CD14-positive monocyte (primary cell): ENCODE measurements around the gene ZNF710. TPM values are rescaled to one million over a fixed set of nuclear protein-coding genes. Genes with fewer than 3 reads are reported as not detected.

Experiments used
- DNase-seq, 3 donors: peaks; one replicate each; pipeline ENCODE4 v3.0.0-alpha.2; 2011 to 2022
- H2AFZ ChIP-seq: 2 replicates; pipeline ENCODE4 v1.6.0; 2012; ENCODE audit warnings: mild to moderate bottlenecking, low read depth, low read length, inconsistent platforms; ENCODE audit not compliant: insufficient read depth, poor library complexity, severe bottlenecking
- H3K27ac ChIP-seq, 2 donors: 1 replicate in 1 of 2; 2 replicates in 1 of 2; pipeline ENCODE4 v1.5.1; 2012 to 2013; ENCODE audit warnings: low read length in 2 of 2, control low read depth in 1 of 2, inconsistent platforms in 1 of 2, low read depth in 1 of 2, mild to moderate bottlenecking in 1 of 2
- H3K27me3 ChIP-seq, 2 donors: one replicate each; pipeline versions ENCODE4 v1.6.0 to v1.6.1; 2011 to 2013; ENCODE audit warnings: low read length in 2 of 2; ENCODE audit not compliant: control insufficient read depth in 2 of 2, insufficient read depth in 2 of 2
- H3K36me3 ChIP-seq, 2 donors: replicated peaks in 1 of 2; 1 replicate in 1 of 2; 2 replicates in 1 of 2; pipeline versions ENCODE4 v1.5.1 to v1.6.1; 2012 to 2013; ENCODE audit warnings: low read length in 2 of 2, control low read depth in 1 of 2, inconsistent platforms in 1 of 2, mild to moderate bottlenecking in 1 of 2; ENCODE audit not compliant: insufficient read depth in 2 of 2, control insufficient read depth in 1 of 2
- H3K4me1 ChIP-seq, 2 donors: 1 replicate in 1 of 2; 2 replicates in 1 of 2; pipeline versions ENCODE4 v1.5.1 to v1.6.1; 2012 to 2013; ENCODE audit warnings: low read length in 2 of 2, control low read depth in 1 of 2, inconsistent platforms in 1 of 2, mild to moderate bottlenecking in 1 of 2, moderate library complexity in 1 of 2; ENCODE audit not compliant: insufficient read depth in 2 of 2, control insufficient read depth in 1 of 2
- H3K4me2 ChIP-seq: replicated peaks from 2 replicates; pipeline ENCODE3; 2012; ENCODE audit warnings: low read length, moderate library complexity, mild to moderate bottlenecking; ENCODE audit not compliant: poor library complexity, severe bottlenecking; ENCODE audit errors: extremely low read depth
- H3K4me3 ChIP-seq, 3 experiments: fragments of 200-600 bp in 1 of 3; sonication (generic) in 1 of 3; replicated peaks in 1 of 3; 1 replicate in 2 of 3; 2 replicates in 1 of 3; pipeline ENCODE4 v1.5.1; 2011 to 2013; ENCODE audit warnings: low read length in 3 of 3, mild to moderate bottlenecking in 3 of 3, control low read depth in 2 of 3, low read depth in 2 of 3, inconsistent platforms in 1 of 3, moderate library complexity in 1 of 3
- H3K79me2 ChIP-seq: 2 replicates; pipeline ENCODE4 v1.6.0; 2012; ENCODE audit warnings: mild to moderate bottlenecking, control low read depth, inconsistent platforms, low read length, moderate library complexity; ENCODE audit not compliant: insufficient read depth
- H3K9ac ChIP-seq: 2 replicates; pipeline ENCODE4 v1.6.0; 2017; ENCODE audit warnings: low read length, mild to moderate bottlenecking; ENCODE audit not compliant: insufficient read depth, poor library complexity, severe bottlenecking
- H3K9me3 ChIP-seq, 2 donors: replicated peaks in 1 of 2; 1 replicate in 1 of 2; 2 replicates in 1 of 2; pipeline versions ENCODE4 v1.5.1 to v1.6.1; 2012 to 2013; ENCODE audit warnings: low read length in 2 of 2, control low read depth in 1 of 2; ENCODE audit not compliant: control insufficient read depth in 1 of 2, insufficient read depth in 1 of 2
- H4K20me1 ChIP-seq: 2 replicates; pipeline ENCODE4 v1.6.0; 2012; ENCODE audit warnings: mild to moderate bottlenecking, low read length, control low read depth, moderate library complexity; ENCODE audit not compliant: insufficient read depth
- H3K27ac Mint-ChIP-seq, 7 donors: one replicate each; pipeline ENCODE4 v1.8.0; 2020; ENCODE audit warnings: mild to moderate bottlenecking in 7 of 7, mixed read lengths in 7 of 7, moderate library complexity in 6 of 7, inconsistent platforms in 2 of 7
- H3K27me3 Mint-ChIP-seq, 3 donors: one replicate each; pipeline ENCODE4 v1.8.0; 2021 to 2022; ENCODE audit warnings: low read depth in 3 of 3, mild to moderate bottlenecking in 3 of 3, mixed read lengths in 3 of 3, moderate library complexity in 3 of 3, inconsistent platforms in 1 of 3
- H3K36me3 Mint-ChIP-seq, 2 donors: one replicate each; pipeline ENCODE4 v1.8.0; 2020; ENCODE audit warnings: mixed read lengths in 2 of 2, inconsistent platforms in 1 of 2, mild to moderate bottlenecking in 1 of 2
- H3K4me1 Mint-ChIP-seq: one replicate; pipeline ENCODE4 v1.8.0; 2020; ENCODE audit warnings: mild to moderate bottlenecking, mixed read lengths
- H3K4me3 Mint-ChIP-seq, 2 donors: one replicate each; pipeline ENCODE4 v1.8.0; 2020; ENCODE audit warnings: mild to moderate bottlenecking in 2 of 2, mixed read lengths in 2 of 2, moderate library complexity in 1 of 2
- H3K9me3 Mint-ChIP-seq, 7 donors: one replicate each; pipeline ENCODE4 v1.8.0; 2020 to 2022; ENCODE audit warnings: mixed read lengths in 7 of 7, mild to moderate bottlenecking in 6 of 7, moderate library complexity in 6 of 7, inconsistent platforms in 2 of 7
- WGBS: methylation state at CpG from one replicate; pipeline ENCODE4 v1.1.5; 2013; ENCODE audit warnings: missing lambda C conversion rate; ENCODE audit not compliant: insufficient coverage; 5-methylcytosine and 5-hydroxymethylcytosine counted together
- intact Hi-C, 2 donors: fragments of 100-400 bp; cut with micrococcal nuclease; formaldehyde crosslinking; loops; one replicate each; pipeline versions ENCODE4 v1.15.0 to v1.15.1; 2023
- polyA plus RNA-seq, 3 donors: library from polyadenylated mRNA; depleted of rRNA in 1 of 3; unstranded in 2 of 3; stranded (reverse) in 1 of 3; fragments of 300-500 nt in 2 of 3; fragments of >200 nt in 1 of 3; fragmentation: Illumina TruSeq in 2 of 3; gene quantifications; 1 replicate in 2 of 3; 2 replicates in 1 of 3; pipeline ENCODE4 v1.2.3, GENCODE V29; 2012 to 2021
- TF ChIP-seq, protein P1 (sequence below): fragments of 200-600 bp; IDR thresholded peaks from one replicate; pipeline ENCODE4 v1.8.0; 2022; ENCODE audit warnings: antibody characterized with exemption, mild to moderate bottlenecking

The ZNF710 gene
- polyA plus RNA-seq, 3 donors = 3.4 to 45.6 (median 4.8) TPM

DNA sequence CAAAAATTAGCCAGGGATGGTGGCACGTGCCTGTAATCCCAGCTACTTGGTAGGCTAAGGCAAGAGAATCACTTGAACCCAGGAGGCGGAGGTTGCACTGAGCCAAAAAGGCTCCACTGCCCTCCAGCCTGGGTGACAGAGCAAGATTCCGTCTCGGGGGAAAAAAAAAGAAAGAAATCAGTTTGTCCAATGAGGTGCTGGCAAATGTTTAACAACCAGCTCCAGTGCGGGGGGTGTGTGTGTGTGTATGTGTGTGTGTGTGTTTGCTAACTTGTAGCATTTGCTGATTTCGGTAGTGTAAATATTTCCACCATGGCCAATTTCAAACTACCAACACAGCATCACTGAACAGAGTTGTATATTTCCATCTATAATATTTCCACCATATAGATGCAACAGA is 124.9 kb downstream of the ZNF710 start:
- Histone ChIP-seq H3K9me3 (no peaks in the 10 kb centered on the region), H4K20me1 (no peaks in the 10 kb centered on the region), H3K4me1 (no peaks in the 10 kb centered on the region), H3K27me3 (peaks cover 0 to 5% of the 10 kb centered on the region in 2 donors), H3K36me3 (no peaks in the 10 kb centered on the region), H3K4me2 (no peak overlapping the region), H3K9ac (no peak overlapping the region), H3K79me2 (no peaks in the 10 kb centered on the region), H3K27ac (no peak overlapping the region), H3K4me3 (no peak overlapping the region), H2AFZ (no peak overlapping the region)
- 81% methylated on average over 2 of the region's 6 CpGs for WGBS
- Mint-ChIP-seq H3K27ac (no peak overlapping the region), H3K4me1 (no peaks in the 10 kb centered on the region), H3K4me3 (no peak overlapping the region), H3K27me3 (peaks cover 4 to 31% (median 4%) of the 10 kb centered on the region in 3 donors), H3K9me3 (peaks cover 0 to 4% (median 0%) of the 10 kb centered on the region in 7 donors), H3K36me3 (no peaks in the 10 kb centered on the region)
- DNase-seq = no peak
- intact Hi-C loops = no loop called here
- TF ChIP-seq, protein P1, sequence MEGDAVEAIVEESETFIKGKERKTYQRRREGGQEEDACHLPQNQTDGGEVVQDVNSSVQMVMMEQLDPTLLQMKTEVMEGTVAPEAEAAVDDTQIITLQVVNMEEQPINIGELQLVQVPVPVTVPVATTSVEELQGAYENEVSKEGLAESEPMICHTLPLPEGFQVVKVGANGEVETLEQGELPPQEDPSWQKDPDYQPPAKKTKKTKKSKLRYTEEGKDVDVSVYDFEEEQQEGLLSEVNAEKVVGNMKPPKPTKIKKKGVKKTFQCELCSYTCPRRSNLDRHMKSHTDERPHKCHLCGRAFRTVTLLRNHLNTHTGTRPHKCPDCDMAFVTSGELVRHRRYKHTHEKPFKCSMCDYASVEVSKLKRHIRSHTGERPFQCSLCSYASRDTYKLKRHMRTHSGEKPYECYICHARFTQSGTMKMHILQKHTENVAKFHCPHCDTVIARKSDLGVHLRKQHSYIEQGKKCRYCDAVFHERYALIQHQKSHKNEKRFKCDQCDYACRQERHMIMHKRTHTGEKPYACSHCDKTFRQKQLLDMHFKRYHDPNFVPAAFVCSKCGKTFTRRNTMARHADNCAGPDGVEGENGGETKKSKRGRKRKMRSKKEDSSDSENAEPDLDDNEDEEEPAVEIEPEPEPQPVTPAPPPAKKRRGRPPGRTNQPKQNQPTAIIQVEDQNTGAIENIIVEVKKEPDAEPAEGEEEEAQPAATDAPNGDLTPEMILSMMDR = no peak

DNA sequence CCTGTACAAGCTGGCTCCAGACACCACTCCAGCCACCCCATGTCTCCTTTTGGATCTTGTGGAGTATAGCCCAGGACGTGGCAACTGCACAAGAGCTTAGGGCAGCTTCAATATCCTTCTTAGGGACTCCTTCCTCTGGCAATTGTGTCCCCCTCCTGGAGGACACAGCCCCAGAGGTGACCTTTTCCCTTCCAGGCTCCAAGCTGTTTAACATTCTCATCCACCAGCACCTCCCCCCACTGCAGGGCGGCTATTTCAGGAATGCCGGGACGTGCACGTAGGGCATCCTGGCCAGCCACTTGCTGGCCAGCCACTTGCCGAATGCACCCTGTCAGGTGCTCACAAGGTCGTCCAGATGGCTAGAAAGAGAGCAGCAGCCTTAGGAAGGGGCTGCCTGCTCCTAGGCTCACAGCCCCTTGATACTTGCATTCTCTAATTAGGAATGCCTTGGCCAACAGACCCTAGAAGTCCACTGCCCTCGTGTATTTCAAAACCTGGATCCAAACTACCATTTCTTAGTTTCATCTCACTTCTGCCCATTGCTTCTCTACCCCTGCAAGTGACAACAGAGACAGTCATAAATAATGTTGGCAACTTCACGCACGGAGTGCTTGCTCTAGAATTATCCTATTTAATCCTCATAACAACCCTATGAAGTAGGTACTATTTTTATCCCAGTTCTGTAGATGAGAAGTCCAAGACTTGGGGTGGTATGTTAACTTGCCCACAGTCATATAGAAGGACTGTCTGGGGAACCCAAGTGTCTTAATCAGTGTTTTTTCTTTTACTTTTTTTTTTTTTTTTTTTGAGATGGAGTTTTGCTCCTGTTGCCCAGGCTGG is 125.7 kb downstream of the ZNF710 start:
- H3K36me3 Mint-ChIP-seq = no peaks in the 10 kb centered on the region
- TF ChIP-seq, protein P1 = no peak
- no peak overlapping the region for H3K4me2 ChIP-seq
- H3K4me3 ChIP-seq = no peak overlapping the region
- peaks cover 0 to 5% of the 10 kb centered on the region in 2 donors for H3K27me3 ChIP-seq
- peaks cover 0 to 4% (median 0%) of the 10 kb centered on the region in 7 donors for H3K9me3 Mint-ChIP-seq
- no peaks in the 10 kb centered on the region for H3K36me3 ChIP-seq
- 71% methylated on average over 8 of the region's 10 CpGs for WGBS
- no peak for DNase-seq
- H2AFZ ChIP-seq = no peak overlapping the region
- peaks cover 4 to 27% (median 4%) of the 10 kb centered on the region in 3 donors for H3K27me3 Mint-ChIP-seq
- intact Hi-C loops = no loop called here
- H3K4me1 ChIP-seq = no peaks in the 10 kb centered on the region
- H3K9ac ChIP-seq = no peak overlapping the region
- H3K27ac ChIP-seq = no peak overlapping the region
- no peaks in the 10 kb centered on the region for H3K79me2 ChIP-seq
- no peaks in the 10 kb centered on the region for H3K4me1 Mint-ChIP-seq
- no peaks in the 10 kb centered on the region for H4K20me1 ChIP-seq
- no peaks in the 10 kb centered on the region for H3K9me3 ChIP-seq
- no peak overlapping the region for H3K4me3 Mint-ChIP-seq
- H3K27ac Mint-ChIP-seq = no peak overlapping the region
